ENCODE results near the gene GTSE1.

GTSE1 gene

GRCh38 chr22:46288846-46289243 lies 7.8 kb upstream of the GTSE1 start:
- Histone ChIP-seq H3K27me3 (ENCODE audit: control insufficient read depth, insufficient read depth, low read length) (no peaks in the 10 kb centered on the region), H3K9ac (ENCODE audit: low read length) (no peak overlapping the region), H3K9me3 (ENCODE audit: control insufficient read depth, insufficient read depth, low read depth, low read length) (no peaks in the 10 kb centered on the region), H3K4me3 (ENCODE audit: low read depth, low read length) (no peak overlapping the region), H3K27ac (ENCODE audit: low read depth, low read length) (no peak overlapping the region), H3K4me1 (ENCODE audit: control insufficient read depth, insufficient read depth, low read length) (no peaks in the 10 kb centered on the region), H3K36me3 (ENCODE audit: control insufficient read depth, insufficient read depth, low read length) (peaks cover 51% of the 10 kb centered on the region)

GRCh38 chr22:46289244-46289891 lies 7.3 kb upstream of the GTSE1 start:
- no peak overlapping the region for H3K27ac ChIP-seq (ENCODE audit: low read depth, low read length)
- no peaks in the 10 kb centered on the region for H3K27me3 ChIP-seq (ENCODE audit: control insufficient read depth, insufficient read depth, low read length)
- no peaks in the 10 kb centered on the region for H3K9me3 ChIP-seq (ENCODE audit: control insufficient read depth, insufficient read depth, low read depth, low read length)
- peaks cover 45% of the 10 kb centered on the region for H3K36me3 ChIP-seq (ENCODE audit: control insufficient read depth, insufficient read depth, low read length)
- no peak overlapping the region for H3K4me3 ChIP-seq (ENCODE audit: low read depth, low read length)
- H3K9ac ChIP-seq (ENCODE audit: low read length): no peak overlapping the region
- H3K4me1 ChIP-seq (ENCODE audit: control insufficient read depth, insufficient read depth, low read length): no peaks in the 10 kb centered on the region

GRCh38 chr22:46290121-46290842 lies 6.4 kb upstream of the GTSE1 start:
- Histone ChIP-seq H3K27ac (ENCODE audit: low read depth, low read length) (no peak overlapping the region), H3K4me3 (ENCODE audit: low read depth, low read length) (no peak overlapping the region), H3K27me3 (ENCODE audit: control insufficient read depth, insufficient read depth, low read length) (no peaks in the 10 kb centered on the region), H3K4me1 (ENCODE audit: control insufficient read depth, insufficient read depth, low read length) (0 out of 2 replicates have a peak, but pooled peaks cover under 1% of the 10 kb centered on the region), H3K9ac (ENCODE audit: low read length) (no peak overlapping the region), H3K36me3 (ENCODE audit: control insufficient read depth, insufficient read depth, low read length) (peaks cover 38% of the 10 kb centered on the region), H3K9me3 (ENCODE audit: control insufficient read depth, insufficient read depth, low read depth, low read length) (no peaks in the 10 kb centered on the region)

- Histone ChIP-seq H3K36me3 (ENCODE audit: control insufficient read depth, insufficient read depth, low read length) (peaks cover 36% of the 10 kb centered on the region), H3K27me3 (ENCODE audit: control insufficient read depth, insufficient read depth, low read length) (no peaks in the 10 kb centered on the region), H3K4me1 (ENCODE audit: control insufficient read depth, insufficient read depth, low read length) (peaks cover 8% of the 10 kb centered on the region), H3K4me3 (ENCODE audit: low read depth, low read length) (no peak overlapping the region), H3K9ac (ENCODE audit: low read length) (no peak overlapping the region), H3K27ac (ENCODE audit: low read depth, low read length) (no peak overlapping the region), H3K9me3 (ENCODE audit: control insufficient read depth, insufficient read depth, low read depth, low read length) (no peaks in the 10 kb centered on the region)
These were observed 5.6 kb upstream of the GTSE1 start for GRCh38 chr22:46290843-46291785.

- H3K36me3 ChIP-seq (ENCODE audit: control insufficient read depth, insufficient read depth, low read length): peaks cover 27% of the 10 kb centered on the region
- no peaks in the 10 kb centered on the region for H3K27me3 ChIP-seq (ENCODE audit: control insufficient read depth, insufficient read depth, low read length)
- no peak overlapping the region for H3K9ac ChIP-seq (ENCODE audit: low read length)
- H3K27ac ChIP-seq (ENCODE audit: low read depth, low read length): no peak overlapping the region
- no peak overlapping the region for H3K4me3 ChIP-seq (ENCODE audit: low read depth, low read length)
- peaks cover 8% of the 10 kb centered on the region for H3K4me1 ChIP-seq (ENCODE audit: control insufficient read depth, insufficient read depth, low read length)
- H3K9me3 ChIP-seq (ENCODE audit: control insufficient read depth, insufficient read depth, low read depth, low read length): no peaks in the 10 kb centered on the region
These were observed 4.5 kb upstream of the GTSE1 start for GRCh38 chr22:46292173-46292572.

GRCh38 chr22:46292732-46293131 lies 3.9 kb upstream of the GTSE1 start:
- peaks cover 23% of the 10 kb centered on the region for H3K36me3 ChIP-seq (ENCODE audit: control insufficient read depth, insufficient read depth, low read length)
- H3K4me1 ChIP-seq (ENCODE audit: control insufficient read depth, insufficient read depth, low read length): peaks cover 11% of the 10 kb centered on the region
- no peak overlapping the region for H3K9ac ChIP-seq (ENCODE audit: low read length)
- H3K27me3 ChIP-seq (ENCODE audit: control insufficient read depth, insufficient read depth, low read length): no peaks in the 10 kb centered on the region
- no peaks in the 10 kb centered on the region for H3K9me3 ChIP-seq (ENCODE audit: control insufficient read depth, insufficient read depth, low read depth, low read length)
- no peak overlapping the region for H3K27ac ChIP-seq (ENCODE audit: low read depth, low read length)
- no peak overlapping the region for H3K4me3 ChIP-seq (ENCODE audit: low read depth, low read length)

- Histone ChIP-seq H3K4me1 (ENCODE audit: control insufficient read depth, insufficient read depth, low read length) (peaks cover 11% of the 10 kb centered on the region), H3K4me3 (ENCODE audit: low read depth, low read length) (no peak overlapping the region), H3K27me3 (ENCODE audit: control insufficient read depth, insufficient read depth, low read length) (no peaks in the 10 kb centered on the region), H3K36me3 (ENCODE audit: control insufficient read depth, insufficient read depth, low read length) (peaks cover 26% of the 10 kb centered on the region), H3K9ac (ENCODE audit: low read length) (no peak overlapping the region), H3K27ac (ENCODE audit: low read depth, low read length) (no peak overlapping the region), H3K9me3 (ENCODE audit: control insufficient read depth, insufficient read depth, low read depth, low read length) (no peaks in the 10 kb centered on the region)
These were observed 3.0 kb upstream of the GTSE1 start for GRCh38 chr22:46293577-46294260.

GRCh38 chr22:46294784-46295183 lies 1.9 kb upstream of the GTSE1 start:
- Histone ChIP-seq H3K27ac (ENCODE audit: low read depth, low read length) (no peak overlapping the region), H3K9ac (ENCODE audit: low read length) (no peak overlapping the region), H3K9me3 (ENCODE audit: control insufficient read depth, insufficient read depth, low read depth, low read length) (no peaks in the 10 kb centered on the region), H3K4me1 (ENCODE audit: control insufficient read depth, insufficient read depth, low read length) (peaks cover 11% of the 10 kb centered on the region), H3K27me3 (ENCODE audit: control insufficient read depth, insufficient read depth, low read length) (no peaks in the 10 kb centered on the region), H3K4me3 (ENCODE audit: low read depth, low read length) (no peak overlapping the region), H3K36me3 (ENCODE audit: control insufficient read depth, insufficient read depth, low read length) (peaks cover 29% of the 10 kb centered on the region)

- H3K27me3 ChIP-seq (ENCODE audit: control insufficient read depth, insufficient read depth, low read length): no peaks in the 10 kb centered on the region
- H3K4me1 ChIP-seq (ENCODE audit: control insufficient read depth, insufficient read depth, low read length): peaks cover 11% of the 10 kb centered on the region
- H3K9me3 ChIP-seq (ENCODE audit: control insufficient read depth, insufficient read depth, low read depth, low read length): no peaks in the 10 kb centered on the region
- H3K4me3 ChIP-seq (ENCODE audit: low read depth, low read length): peak overlapping the region; percentile 82
- peak overlapping the region; percentile 85 for H3K9ac ChIP-seq (ENCODE audit: low read length)
- peaks cover 29% of the 10 kb centered on the region for H3K36me3 ChIP-seq (ENCODE audit: control insufficient read depth, insufficient read depth, low read length)
- H3K27ac ChIP-seq (ENCODE audit: low read depth, low read length): no peak overlapping the region
These were observed 1.2 kb upstream of the GTSE1 start for GRCh38 chr22:46295277-46295971.

- Histone ChIP-seq H3K4me1 (ENCODE audit: control insufficient read depth, insufficient read depth, low read length) (peaks cover 11% of the 10 kb centered on the region), H3K9ac (ENCODE audit: low read length) (peak overlapping the region; percentile 90), H3K36me3 (ENCODE audit: control insufficient read depth, insufficient read depth, low read length) (peaks cover 31% of the 10 kb centered on the region), H3K4me3 (ENCODE audit: low read depth, low read length) (peak overlapping the region; percentile 82), H3K9me3 (ENCODE audit: control insufficient read depth, insufficient read depth, low read depth, low read length) (no peaks in the 10 kb centered on the region), H3K27ac (ENCODE audit: low read depth, low read length) (no peak overlapping the region; the same call in 1 of the 2 replicates), H3K27me3 (ENCODE audit: control insufficient read depth, insufficient read depth, low read length) (no peaks in the 10 kb centered on the region)
These were observed 612 bp downstream of the GTSE1 start for GRCh38 chr22:46297151-46297812.
